ENCODE data around the gene HIBCH. TPM values are rescaled to one million over a fixed set of nuclear protein-coding genes. Genes with fewer than 3 reads are reported as not detected.

The HIBCH gene
- total RNA-seq, 2 donors from 2014 or later, result 30.8 to 46.7 TPM

DNA sequence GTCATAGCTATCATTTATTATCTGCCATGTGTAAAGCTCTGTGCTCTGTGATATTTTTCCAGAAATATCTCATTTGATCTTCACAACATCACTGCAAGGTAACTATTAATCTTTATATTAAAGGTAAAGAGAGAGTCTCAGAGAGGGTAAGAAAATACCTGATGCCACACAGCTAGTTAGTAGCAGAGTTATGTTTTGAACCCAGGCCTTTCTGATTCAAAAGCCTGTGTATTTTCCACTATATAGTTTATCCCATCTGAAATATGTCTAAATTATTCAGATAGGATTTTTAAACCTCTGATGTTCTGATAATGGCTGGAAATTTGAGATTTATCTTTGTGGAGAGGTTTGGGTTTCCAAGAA, 33.9 kb upstream of the HIBCH start:
- H3K27ac Mint-ChIP-seq, result no peak overlapping the region
- peaks cover 20% of the 10 kb centered on the region for H3K4me1 Mint-ChIP-seq
- Histone ChIP-seq H3K36me3 (ENCODE audit: control insufficient read depth, insufficient read depth, low read length) (no peaks in the 10 kb centered on the region), H3K4me3 (ENCODE audit: low read length) (no peak overlapping the region), H3K27ac (ENCODE audit: low read depth, low read length) (no peak overlapping the region), H3K4me1 (ENCODE audit: control insufficient read depth, insufficient read depth, low read length) (peaks cover 7% of the 10 kb centered on the region), H3K9me3 (ENCODE audit: control insufficient read depth, low read length) (no peaks in the 10 kb centered on the region), H3K9ac (ENCODE audit: extremely low read depth, low read length, poor library complexity, severe bottlenecking) (no peak overlapping the region), H3K27me3 (ENCODE audit: control insufficient read depth, insufficient read depth, low read length, poor library complexity, severe bottlenecking) (no peaks in the 10 kb centered on the region)
- H3K36me3 Mint-ChIP-seq (ENCODE audit: low read depth), result no peaks in the 10 kb centered on the region
- no peak for DNase-seq
- H3K27me3 Mint-ChIP-seq (ENCODE audit: insufficient read depth), result no peaks in the 10 kb centered on the region
- TF ChIP-seq CTCF (conservative IDR thresholded peaks at IDR 0.05), result no peak
- no peaks in the 10 kb centered on the region for H3K9me3 Mint-ChIP-seq
- H3K4me3 Mint-ChIP-seq, result no peak overlapping the region

- no peak overlapping the region for H3K4me3 ChIP-seq (ENCODE audit: low read length)
- 91 to 92% methylated on average over 5 to 8 of the region's 8 CpGs for WGBS, 2 experiments (ENCODE audit: insufficient coverage in 1 of 2, insufficient read length in 1 of 2)
- no peak overlapping the region for H3K27ac Mint-ChIP-seq
- H3K27ac ChIP-seq (ENCODE audit: low read depth, low read length), result no peak overlapping the region
- no peaks in the 10 kb centered on the region for H3K36me3 ChIP-seq (ENCODE audit: control insufficient read depth, insufficient read depth, low read length)
- peaks cover 20% of the 10 kb centered on the region for H3K4me1 Mint-ChIP-seq
- no peak overlapping the region for H3K4me3 Mint-ChIP-seq
- DNase-seq, result no peak
- no peaks in the 10 kb centered on the region for H3K27me3 ChIP-seq (ENCODE audit: control insufficient read depth, insufficient read depth, low read length, poor library complexity, severe bottlenecking)
- H3K9me3 ChIP-seq (ENCODE audit: control insufficient read depth, low read length), result no peaks in the 10 kb centered on the region
- no peaks in the 10 kb centered on the region for H3K9me3 Mint-ChIP-seq
- no peaks in the 10 kb centered on the region for H3K36me3 Mint-ChIP-seq (ENCODE audit: low read depth)
- H3K27me3 Mint-ChIP-seq (ENCODE audit: insufficient read depth), result no peaks in the 10 kb centered on the region
- TF ChIP-seq CTCF (conservative IDR thresholded peaks at IDR 0.05), result no peak
- H3K9ac ChIP-seq (ENCODE audit: extremely low read depth, low read length, poor library complexity, severe bottlenecking), result no peak overlapping the region
- peaks cover 7% of the 10 kb centered on the region for H3K4me1 ChIP-seq (ENCODE audit: control insufficient read depth, insufficient read depth, low read length)
Observed at GRCh38 chr2:190352668-190353536, 33.3 kb upstream of the HIBCH start.

GRCh38 chr2:190351955-190352354, 32.3 kb upstream of the HIBCH start:
- Mint-ChIP-seq H3K27me3 (ENCODE audit: insufficient read depth) (no peaks in the 10 kb centered on the region), H3K9me3 (no peaks in the 10 kb centered on the region), H3K4me3 (no peak overlapping the region), H3K4me1 (peaks cover 20% of the 10 kb centered on the region), H3K27ac (no peak overlapping the region), H3K36me3 (ENCODE audit: low read depth) (no peaks in the 10 kb centered on the region)
- WGBS, 2 experiments (ENCODE audit: insufficient coverage in 1 of 2, insufficient read length in 1 of 2), result 87 to 90% methylated on average over 2 to 3 of the region's 3 CpGs
- no peak for TF ChIP-seq CTCF (conservative IDR thresholded peaks at IDR 0.05)
- Histone ChIP-seq H3K27ac (ENCODE audit: low read depth, low read length) (no peak overlapping the region), H3K4me3 (ENCODE audit: low read length) (no peak overlapping the region), H3K27me3 (ENCODE audit: control insufficient read depth, insufficient read depth, low read length, poor library complexity, severe bottlenecking) (no peaks in the 10 kb centered on the region), H3K36me3 (ENCODE audit: control insufficient read depth, insufficient read depth, low read length) (no peaks in the 10 kb centered on the region), H3K9ac (ENCODE audit: extremely low read depth, low read length, poor library complexity, severe bottlenecking) (no peak overlapping the region), H3K9me3 (ENCODE audit: control insufficient read depth, low read length) (no peaks in the 10 kb centered on the region), H3K4me1 (ENCODE audit: control insufficient read depth, insufficient read depth, low read length) (peaks cover 7% of the 10 kb centered on the region)
- no peak for DNase-seq
